Parathyroid adenoma (tissue), 2 donors: ENCODE measurements around the gene SLC46A1.

Experiments
- H2AFZ ChIP-seq: fragments of 300-600 bp; sonication (generic); one replicate; pipeline ENCODE4 v1.7.0; 2017; ENCODE audit warnings: antibody characterized with exemption, mild to moderate bottlenecking
- H3K27ac ChIP-seq: fragments of 300-600 bp; sonication (generic); one replicate; pipeline ENCODE4 v1.7.0; 2017
- H3K27me3 ChIP-seq: fragments of 300-600 bp; sonication (generic); one replicate; pipeline ENCODE4 v1.7.0; 2017; ENCODE audit warnings: low read length; ENCODE audit not compliant: control insufficient read depth, insufficient read depth
- H3K36me3 ChIP-seq: fragments of 300-600 bp; sonication (generic); one replicate; pipeline ENCODE4 v1.7.0; 2017; ENCODE audit warnings: low read length; ENCODE audit not compliant: control insufficient read depth, insufficient read depth
- H3K4me1 ChIP-seq: fragments of 300-600 bp; sonication (generic); one replicate; pipeline ENCODE4 v1.7.0; 2017; ENCODE audit warnings: control low read depth
- H3K4me2 ChIP-seq: fragments of 300-600 bp; sonication (generic); one replicate; pipeline ENCODE4 v1.7.0; 2017; ENCODE audit warnings: low read length
- H3K4me3 ChIP-seq: fragments of 300-600 bp; sonication (generic); one replicate; pipeline ENCODE4 v1.7.0; 2017; ENCODE audit warnings: low read depth, low read length
- H3K79me2 ChIP-seq: fragments of 300-600 bp; sonication (generic); one replicate; pipeline ENCODE4 v1.7.0; 2017; ENCODE audit warnings: control low read depth
- H3K9ac ChIP-seq: fragments of 300-600 bp; sonication (generic); one replicate; pipeline ENCODE4 v1.7.0; 2017; ENCODE audit warnings: mild to moderate bottlenecking
- H3K9me3 ChIP-seq: fragments of 300-600 bp; sonication (generic); one replicate; pipeline ENCODE4 v1.7.0; 2017; ENCODE audit warnings: low read length; ENCODE audit not compliant: control insufficient read depth
- CTCF ChIP-seq: fragments of 300-600 bp; sonication (generic); IDR thresholded peaks from one replicate; pipeline ENCODE4 v1.7.0; 2017; ENCODE audit warnings: antibody characterized with exemption, mild to moderate bottlenecking
- donor health status: primary hyperparathyroidism.

SLC46A1 gene

GRCh38 chr17:28368915-28369683, 36.9 kb downstream of the SLC46A1 start:
- Histone ChIP-seq H3K9me3 (no peaks in the 10 kb centered on the region), H3K79me2 (peaks cover 5% of the 10 kb centered on the region), H3K27me3 (no peaks in the 10 kb centered on the region), H3K4me2 (no peak overlapping the region), H2AFZ (no peak overlapping the region), H3K4me3 (no peak overlapping the region), H3K27ac (no peak overlapping the region), H3K9ac (no peak overlapping the region), H3K4me1 (peaks cover 9% of the 10 kb centered on the region), H3K36me3 (no peaks in the 10 kb centered on the region)
- TF ChIP-seq CTCF = no peak

- Histone ChIP-seq H3K27me3 (no peaks in the 10 kb centered on the region), H3K4me1 (peaks cover 7% of the 10 kb centered on the region), H3K27ac (no peak overlapping the region), H3K9ac (no peak overlapping the region), H3K9me3 (no peaks in the 10 kb centered on the region), H2AFZ (no peak overlapping the region), H3K4me3 (no peak overlapping the region), H3K4me2 (no peak overlapping the region), H3K36me3 (no peaks in the 10 kb centered on the region), H3K79me2 (peaks cover 5% of the 10 kb centered on the region)
- no peak for TF ChIP-seq CTCF
These were observed 37.6 kb downstream of the SLC46A1 start for GRCh38 chr17:28368306-28368831.

- Histone ChIP-seq H3K36me3 (no peaks in the 10 kb centered on the region), H3K27ac (no peak overlapping the region), H3K79me2 (peaks cover under 1% of the 10 kb centered on the region), H3K4me1 (peaks cover 1% of the 10 kb centered on the region), H3K27me3 (no peaks in the 10 kb centered on the region), H3K9me3 (no peaks in the 10 kb centered on the region), H3K4me2 (no peak overlapping the region), H2AFZ (no peak overlapping the region), H3K9ac (no peak overlapping the region), H3K4me3 (no peak overlapping the region)
- no peak for TF ChIP-seq CTCF
These were observed 38.2 kb downstream of the SLC46A1 start for GRCh38 chr17:28367641-28368305.

- no peak for TF ChIP-seq CTCF
- Histone ChIP-seq H3K27ac (no peak overlapping the region), H3K79me2 (no peaks in the 10 kb centered on the region), H3K4me2 (no peak overlapping the region), H3K9me3 (no peaks in the 10 kb centered on the region), H3K27me3 (no peaks in the 10 kb centered on the region), H3K4me1 (no peaks in the 10 kb centered on the region), H3K9ac (no peak overlapping the region), H3K36me3 (no peaks in the 10 kb centered on the region), H2AFZ (no peak overlapping the region), H3K4me3 (no peak overlapping the region)
These were observed 39.4 kb downstream of the SLC46A1 start for GRCh38 chr17:28366605-28367004.
